22Rv1 (cell line): Measurements from ENCODE around the gene C17orf100.

Experiments
- ZFX ChIP-seq: fragments of 450-650 bp; IDR thresholded peaks from 2 replicates; pipeline ENCODE4 v1.6.1; 2017; ENCODE audit warnings: antibody characterized with exemption, borderline replicate concordance
- TF ChIP-seq, protein P1 (sequence below): fragments of 450-650 bp; IDR thresholded peaks from 2 replicates; pipeline ENCODE4 v1.5.1; 2017; ENCODE audit warnings: mild to moderate bottlenecking

DNA sequence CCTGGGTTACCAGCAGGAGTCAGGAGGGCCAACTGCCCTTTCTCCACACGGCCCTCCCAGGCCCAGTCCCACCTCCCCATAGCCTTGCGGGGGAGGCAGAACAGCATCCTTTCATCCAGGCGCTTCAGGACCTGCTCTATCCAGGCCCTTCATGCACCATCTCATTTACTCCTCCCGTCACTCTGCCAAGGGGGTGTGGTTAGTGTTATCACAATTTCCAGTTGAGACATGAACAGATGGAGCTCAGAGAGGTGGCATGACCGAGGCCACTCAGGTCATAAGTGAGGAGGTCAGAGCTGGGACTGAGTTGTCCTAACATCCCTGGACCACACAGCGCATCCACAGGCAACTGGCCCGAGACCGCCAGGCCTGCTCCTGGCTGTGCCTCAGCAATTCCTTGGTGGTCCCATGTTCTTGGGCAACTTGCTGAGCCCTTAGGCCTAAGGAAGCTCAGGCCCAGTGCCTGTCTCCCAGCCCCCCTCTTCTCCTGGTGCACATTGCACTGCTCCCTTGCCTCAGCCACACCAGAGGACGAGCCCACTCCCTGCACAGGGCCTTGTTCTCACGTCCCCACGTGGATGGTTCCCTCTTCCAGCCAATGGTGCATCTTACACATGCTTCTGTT lies 23.8 kb downstream of the C17orf100 start:
- TF ChIP-seq, protein P1, sequence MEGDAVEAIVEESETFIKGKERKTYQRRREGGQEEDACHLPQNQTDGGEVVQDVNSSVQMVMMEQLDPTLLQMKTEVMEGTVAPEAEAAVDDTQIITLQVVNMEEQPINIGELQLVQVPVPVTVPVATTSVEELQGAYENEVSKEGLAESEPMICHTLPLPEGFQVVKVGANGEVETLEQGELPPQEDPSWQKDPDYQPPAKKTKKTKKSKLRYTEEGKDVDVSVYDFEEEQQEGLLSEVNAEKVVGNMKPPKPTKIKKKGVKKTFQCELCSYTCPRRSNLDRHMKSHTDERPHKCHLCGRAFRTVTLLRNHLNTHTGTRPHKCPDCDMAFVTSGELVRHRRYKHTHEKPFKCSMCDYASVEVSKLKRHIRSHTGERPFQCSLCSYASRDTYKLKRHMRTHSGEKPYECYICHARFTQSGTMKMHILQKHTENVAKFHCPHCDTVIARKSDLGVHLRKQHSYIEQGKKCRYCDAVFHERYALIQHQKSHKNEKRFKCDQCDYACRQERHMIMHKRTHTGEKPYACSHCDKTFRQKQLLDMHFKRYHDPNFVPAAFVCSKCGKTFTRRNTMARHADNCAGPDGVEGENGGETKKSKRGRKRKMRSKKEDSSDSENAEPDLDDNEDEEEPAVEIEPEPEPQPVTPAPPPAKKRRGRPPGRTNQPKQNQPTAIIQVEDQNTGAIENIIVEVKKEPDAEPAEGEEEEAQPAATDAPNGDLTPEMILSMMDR = no peak
- TF ChIP-seq ZFX = no peak
